ENCODE data around the gene MTA1.

The MTA1 gene

GRCh38 chr14:105384041-105384557 lies 35.5 kb upstream of the MTA1 start:
- no peak overlapping the region for H3K4me3 ChIP-seq (ENCODE audit: low read depth, low read length)
- TF ChIP-seq CTCF (IDR thresholded peaks at IDR 0.05; ENCODE audit: low read depth, low read length) = no peak

- no peak for TF ChIP-seq CTCF (IDR thresholded peaks at IDR 0.05; ENCODE audit: low read depth, low read length)
- H3K4me3 ChIP-seq (ENCODE audit: low read depth, low read length) = no peak overlapping the region
Observed at GRCh38 chr14:105384605-105385321, 34.9 kb upstream of the MTA1 start.

GRCh38 chr14:105385322-105385637 lies 34.3 kb upstream of the MTA1 start:
- H3K4me3 ChIP-seq (ENCODE audit: low read depth, low read length) = no peak overlapping the region
- no peak for TF ChIP-seq CTCF (IDR thresholded peaks at IDR 0.05; ENCODE audit: low read depth, low read length)

- no peak for TF ChIP-seq CTCF (IDR thresholded peaks at IDR 0.05; ENCODE audit: low read depth, low read length)
- H3K4me3 ChIP-seq (ENCODE audit: low read depth, low read length) = no peak overlapping the region
Observed at GRCh38 chr14:105385698-105386365, 33.8 kb upstream of the MTA1 start.

- TF ChIP-seq CTCF (IDR thresholded peaks at IDR 0.05; ENCODE audit: low read depth, low read length) = no peak
- H3K4me3 ChIP-seq (ENCODE audit: low read depth, low read length) = no peak overlapping the region
Observed at GRCh38 chr14:105386581-105387529, 32.8 kb upstream of the MTA1 start.

- H3K4me3 ChIP-seq (ENCODE audit: low read depth, low read length) = no peak overlapping the region
- no peak for TF ChIP-seq CTCF (IDR thresholded peaks at IDR 0.05; ENCODE audit: low read depth, low read length)
Observed at GRCh38 chr14:105387530-105387922, 32.1 kb upstream of the MTA1 start.

Measured in WI38 (cell line).